CD4-positive, alpha-beta T cell treated with Interleukin-21 for 1 hour (primary cell): Measurements from ENCODE around the gene EMP3.

Experiments used
- DNase-seq: peaks from one replicate; pipeline ENCODE4 v3.0.0-alpha.2; 2020

Gene EMP3

DNA sequence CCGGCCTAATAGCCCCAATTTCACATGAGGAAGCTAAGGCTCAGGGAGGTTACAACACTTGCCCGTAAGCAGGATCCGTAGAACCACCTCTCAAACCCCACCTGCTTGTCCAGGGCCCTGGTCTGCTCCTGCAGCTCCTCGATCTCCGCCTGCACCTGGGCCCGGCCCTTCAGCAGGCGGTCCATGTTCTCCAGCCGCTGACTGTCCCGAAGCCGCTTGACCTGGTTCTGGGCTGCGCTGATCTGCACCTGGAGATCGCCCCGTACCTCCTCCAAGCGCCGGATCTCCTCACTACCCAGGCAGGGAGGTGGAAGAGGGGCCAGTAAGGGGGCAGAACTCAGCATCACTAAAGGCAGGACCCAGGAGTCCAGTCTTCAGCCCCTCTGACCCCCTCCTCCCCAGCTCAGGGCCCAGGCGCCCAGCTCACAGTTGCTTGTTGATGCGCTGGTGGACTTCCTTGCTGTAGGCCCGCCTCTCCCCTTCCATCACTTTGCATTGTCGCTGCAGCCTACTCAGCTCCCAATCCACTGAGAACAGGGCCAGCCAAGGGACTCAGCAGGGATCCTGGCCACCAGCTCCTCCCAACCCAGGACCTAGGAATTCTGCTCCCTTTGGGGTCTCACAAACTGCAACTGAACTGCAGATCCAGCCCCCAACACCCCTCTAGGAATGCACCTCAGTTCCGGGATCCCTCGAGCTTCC lies 6.9 kb upstream of the EMP3 start:
- no peak for DNase-seq

DNA sequence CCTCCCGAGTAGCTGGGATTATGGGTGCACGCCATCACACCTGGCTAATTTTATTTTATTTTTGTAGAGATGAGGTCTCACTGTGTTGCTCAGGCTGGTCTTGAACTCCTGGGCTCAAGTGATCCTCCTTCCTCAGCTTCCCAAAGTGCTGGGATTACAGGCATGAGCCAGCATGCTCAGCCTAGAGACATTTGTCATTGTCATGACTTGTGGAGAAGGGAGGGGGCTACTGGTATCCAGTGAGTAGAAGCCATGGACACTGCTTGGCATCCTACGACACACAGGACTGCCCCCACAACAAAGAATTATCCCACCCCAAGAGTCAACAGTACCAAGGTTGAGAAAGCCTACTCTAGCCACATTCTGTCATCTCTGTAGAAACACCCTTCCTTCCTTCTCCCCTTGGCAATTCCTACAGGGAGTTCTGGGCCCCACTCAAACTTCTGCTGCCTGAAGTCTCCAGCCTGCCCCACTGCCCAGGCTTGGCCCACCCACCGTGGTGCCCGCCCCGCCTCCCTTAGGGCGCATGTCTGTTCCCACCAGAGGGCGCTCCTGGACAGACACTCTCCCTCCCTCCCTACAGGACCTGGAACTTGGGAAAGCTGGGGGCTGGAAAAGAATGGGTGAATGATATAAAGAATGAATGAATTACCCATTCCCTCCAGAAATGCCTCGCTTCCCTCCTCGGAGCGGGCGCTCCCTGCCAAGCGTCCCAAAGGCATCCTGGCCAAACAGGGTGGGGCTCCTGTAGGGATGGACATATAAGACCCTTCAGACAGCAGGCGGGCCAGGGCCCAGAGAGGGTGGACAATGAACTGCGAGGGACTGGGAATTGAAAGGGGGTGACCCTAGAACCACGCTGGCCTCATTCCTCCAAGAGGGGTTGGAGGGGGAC lies 5.5 kb upstream of the EMP3 start:
- peak; percentile 80 for DNase-seq

- DNase-seq: peak; percentile 99
Observed at GRCh38 chr19:48321372-48321621, 4.1 kb upstream of the EMP3 start.

DNA sequence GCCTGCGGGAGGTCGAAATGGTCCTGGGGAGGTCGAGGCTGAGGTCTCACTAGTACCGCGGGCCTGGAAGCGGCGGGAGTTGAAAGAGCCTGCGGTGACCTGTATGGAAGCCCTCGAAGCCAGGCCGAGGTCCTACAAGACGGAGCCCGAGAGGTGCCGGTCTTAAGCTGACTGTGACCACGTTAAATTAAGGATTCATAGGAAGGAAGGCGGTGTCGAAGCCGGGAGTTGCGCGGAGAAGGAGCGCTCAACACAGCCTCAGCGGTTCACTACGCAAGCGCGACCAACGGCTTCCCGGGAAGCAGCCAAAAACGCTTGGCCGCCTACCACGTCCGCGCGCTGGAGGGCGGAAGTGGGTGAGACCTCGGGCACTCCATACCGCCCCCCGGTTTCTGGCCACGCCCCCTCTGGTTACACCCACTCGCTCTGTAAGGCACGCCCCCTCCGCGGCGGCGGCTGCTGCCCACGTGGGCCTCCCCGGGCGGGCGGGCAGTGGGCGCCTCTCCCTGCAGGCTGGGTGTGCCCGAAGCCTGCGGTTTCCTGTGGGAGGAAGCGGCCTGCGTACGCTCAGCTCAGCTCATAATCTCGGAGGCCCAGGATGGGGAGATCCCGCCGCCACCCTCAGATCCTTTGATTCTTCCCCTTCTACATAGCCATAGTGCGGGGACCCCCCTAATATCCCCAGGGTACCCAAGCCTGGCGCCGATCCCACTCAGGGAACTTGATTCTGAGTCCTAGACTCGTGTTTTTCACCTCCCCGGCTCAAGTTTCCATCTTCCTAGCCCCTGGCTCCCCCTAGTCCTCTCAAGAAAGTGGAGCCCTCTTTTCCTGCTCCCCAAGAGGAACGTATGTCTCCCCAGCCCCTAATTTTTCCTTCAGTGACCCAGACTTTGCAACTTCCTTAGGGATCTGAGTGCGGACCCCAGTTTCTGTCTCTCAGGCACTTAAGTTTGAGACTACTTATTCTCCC lies 3.4 kb upstream of the EMP3 start:
- peak; percentile 99 for DNase-seq

GRCh38 chr19:48329167-48329891 lies 4.0 kb downstream of the EMP3 start:
- DNase-seq: peak; percentile 68

GRCh38 chr19:48330012-48330681 lies 4.8 kb downstream of the EMP3 start:
- DNase-seq: peak; percentile 92

GRCh38 chr19:48332351-48332661 lies 7.0 kb downstream of the EMP3 start:
- no peak for DNase-seq

DNA sequence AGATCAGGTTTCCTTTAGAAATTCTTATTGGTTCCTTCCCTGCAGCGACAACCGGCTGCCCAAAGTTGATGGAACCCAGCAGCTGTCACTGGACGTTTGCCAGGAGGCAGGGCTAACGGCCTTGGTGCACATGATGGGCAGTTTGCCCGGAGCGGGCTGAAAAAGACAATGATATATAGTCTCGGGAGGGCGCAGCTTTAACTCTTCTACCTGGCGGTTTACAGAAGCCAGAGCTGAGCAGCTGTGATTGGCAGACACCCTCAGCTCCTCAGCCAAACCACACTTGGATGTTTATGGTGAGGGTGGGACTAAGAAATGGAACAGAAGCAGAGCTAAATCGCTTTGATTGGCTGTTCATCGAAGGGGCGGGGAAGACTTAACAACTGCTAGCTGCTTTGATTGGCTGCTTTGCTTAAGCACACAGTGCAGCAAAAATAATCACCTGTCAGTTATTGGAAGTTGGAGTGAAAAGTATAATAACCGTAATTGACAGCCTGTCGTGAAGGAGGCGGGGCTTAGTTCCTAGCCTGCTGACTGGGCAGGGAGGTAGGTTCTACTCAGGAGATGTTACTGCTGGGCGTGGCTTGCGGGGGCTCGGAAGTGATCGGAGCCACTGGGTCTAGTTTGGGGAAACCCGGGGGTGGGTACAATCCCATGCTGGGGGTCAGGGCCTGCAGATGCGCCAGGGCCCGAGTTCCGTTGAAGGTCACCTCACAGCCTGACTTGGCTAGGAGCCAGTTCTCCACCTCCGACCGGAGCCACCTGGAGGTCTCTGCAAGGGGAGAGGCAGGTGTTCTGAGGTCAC lies 7.5 kb downstream of the EMP3 start:
- DNase-seq: peak; percentile 99

GRCh38 chr19:48333467-48334384 lies 8.4 kb downstream of the EMP3 start:
- peak; percentile 95 for DNase-seq

- no peak for DNase-seq
Observed at GRCh38 chr19:48338253-48338755, 13.0 kb downstream of the EMP3 start.

DNA sequence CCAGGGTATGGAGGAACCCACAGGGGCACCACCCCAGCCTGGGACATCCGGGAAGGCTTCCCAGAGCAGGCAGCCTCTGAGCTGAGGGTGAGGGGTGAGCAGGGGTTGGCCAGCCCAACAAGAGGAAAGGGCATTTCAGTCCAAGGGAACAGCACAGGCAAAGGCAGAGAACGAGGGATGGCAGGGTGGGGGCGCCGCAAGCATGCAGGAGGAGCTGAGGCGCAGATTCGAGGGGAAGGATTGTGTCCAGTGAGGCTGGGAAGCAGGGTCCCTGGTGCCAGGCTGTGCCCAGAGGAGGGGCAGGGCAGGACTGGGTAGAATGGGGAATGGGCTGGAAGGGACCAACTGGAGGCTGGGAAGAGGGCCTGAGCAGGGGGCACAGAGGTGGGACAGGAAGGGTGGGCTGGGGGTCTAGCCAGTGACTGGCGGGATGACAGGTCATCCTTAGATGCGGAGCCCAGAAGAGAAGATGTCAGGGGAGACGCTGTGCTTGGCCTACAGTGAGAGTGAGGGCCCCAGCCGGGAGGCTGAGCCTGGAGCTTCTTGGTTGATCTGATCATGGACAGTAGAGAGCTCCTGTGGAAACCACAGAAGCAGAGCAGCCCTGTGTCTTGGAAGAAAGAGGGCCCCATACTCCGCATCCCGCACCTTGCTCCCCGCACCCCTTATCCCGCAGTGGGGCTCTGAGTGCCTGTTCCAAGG lies 13.6 kb downstream of the EMP3 start:
- no peak for DNase-seq

DNA sequence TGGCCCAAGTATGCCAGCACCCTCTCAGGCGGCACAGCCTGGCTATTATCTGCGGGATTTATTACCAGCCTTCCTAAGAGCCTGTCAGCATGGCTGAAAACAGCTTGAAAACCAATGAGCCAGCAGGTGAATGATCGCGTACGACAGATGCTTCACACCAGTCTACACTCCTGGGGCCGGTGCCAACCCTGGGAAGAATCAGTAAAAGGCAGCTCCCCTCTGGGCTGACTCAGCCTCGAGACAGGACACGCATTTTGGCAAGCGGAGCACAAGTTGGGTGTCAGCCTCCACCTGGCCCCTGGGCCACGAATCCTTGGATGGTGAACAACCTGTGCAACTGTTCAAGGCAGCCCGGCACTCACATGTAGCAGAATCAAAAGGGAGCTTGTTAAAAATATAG lies 15.6 kb downstream of the EMP3 start:
- DNase-seq: no peak

GRCh38 chr19:48341515-48342413 lies 16.4 kb downstream of the EMP3 start:
- DNase-seq: no peak

- DNase-seq: no peak
Observed at GRCh38 chr19:48342414-48342738, 17.0 kb downstream of the EMP3 start.

DNA sequence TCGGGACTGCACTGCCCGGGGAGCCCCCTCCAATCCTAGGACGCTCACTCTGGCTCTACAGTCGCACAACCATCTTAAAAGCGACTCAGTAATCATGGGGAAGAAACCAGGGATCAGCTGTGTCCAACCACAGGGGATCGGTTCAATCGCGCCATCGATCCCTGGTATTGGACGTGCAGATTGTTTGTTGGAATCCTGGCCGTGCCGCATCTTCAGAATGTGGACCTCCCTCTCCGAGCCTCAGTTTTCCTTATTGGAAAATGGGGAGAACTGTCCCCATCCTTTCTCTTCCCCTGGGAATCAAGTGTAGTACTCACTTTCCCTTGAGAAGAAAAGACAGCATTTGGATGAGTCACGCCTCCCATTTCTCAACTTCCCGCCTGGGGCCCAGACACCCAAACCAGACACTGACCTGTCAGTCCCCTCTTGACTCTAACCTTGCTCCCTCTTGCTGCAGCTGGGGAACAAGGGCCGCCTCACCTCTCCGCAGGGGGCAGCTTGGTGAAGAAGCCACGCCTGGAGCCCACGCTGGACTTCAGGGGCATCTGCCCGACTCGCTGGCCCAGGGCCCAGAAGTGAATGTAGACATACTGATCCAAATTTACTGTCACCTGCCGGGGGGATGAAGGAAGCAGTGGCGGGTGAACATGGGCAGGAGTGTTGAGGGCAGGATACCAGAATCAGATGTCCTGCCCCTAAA lies 17.6 kb downstream of the EMP3 start:
- no peak for DNase-seq

DNA sequence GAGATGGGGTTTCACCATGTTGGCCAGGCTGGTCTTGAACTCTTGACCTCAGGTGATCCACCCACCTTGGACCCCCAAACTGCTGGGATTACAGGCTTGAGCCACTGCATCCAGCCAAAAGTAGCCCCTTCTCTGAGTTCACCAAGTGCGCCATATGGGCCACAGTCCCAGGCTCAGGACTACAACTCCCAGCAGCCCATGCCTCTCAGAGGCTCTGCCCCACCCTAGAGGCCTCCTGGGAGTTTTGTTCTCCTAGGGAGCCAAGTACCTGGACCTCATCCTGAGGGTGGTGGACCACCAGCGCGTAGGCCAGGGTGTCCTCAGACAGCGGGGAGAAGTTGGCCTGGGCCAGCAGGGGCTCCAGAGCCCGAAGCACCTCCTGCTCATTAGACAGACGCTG lies 19.5 kb downstream of the EMP3 start:
- no peak for DNase-seq

DNA sequence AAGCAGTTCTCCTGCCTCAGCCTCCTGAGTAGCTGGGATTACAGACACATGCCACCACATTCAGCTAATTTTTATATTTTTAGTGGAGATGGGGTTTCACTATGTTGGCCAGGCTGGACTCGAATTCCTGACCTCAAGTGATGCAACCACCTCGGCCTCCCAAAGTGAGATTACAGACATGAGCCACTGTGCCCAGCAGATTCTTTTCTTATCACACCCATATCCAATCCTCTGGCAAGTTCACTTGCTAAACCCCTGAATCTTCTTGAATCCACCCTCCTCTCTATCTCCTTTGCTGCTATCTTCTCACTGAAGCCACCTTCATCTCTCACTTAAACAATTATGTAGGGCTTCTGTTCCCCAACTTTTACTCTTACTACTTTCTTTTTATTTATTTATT lies 20.8 kb downstream of the EMP3 start:
- no peak for DNase-seq

DNA sequence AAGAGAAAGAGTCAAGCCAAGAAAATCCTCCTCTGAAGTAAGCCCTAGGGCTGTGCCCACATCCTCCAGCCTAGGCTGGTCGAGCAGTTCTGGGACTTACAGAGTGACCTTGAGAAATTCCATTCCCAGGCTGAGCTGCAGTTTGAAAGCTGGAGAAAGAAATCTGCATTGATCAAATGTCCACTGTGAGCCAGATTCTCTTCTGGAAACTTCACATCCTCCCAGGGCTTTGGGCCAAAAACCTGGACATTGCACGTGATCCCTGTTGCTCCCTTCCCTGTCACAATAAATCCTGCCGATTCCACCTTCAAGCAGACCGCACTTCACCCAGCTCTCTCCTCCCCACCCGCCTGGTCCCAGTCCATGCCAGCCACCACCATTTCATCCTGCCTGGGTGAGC lies 22.7 kb downstream of the EMP3 start:
- DNase-seq: no peak
